Activated T-helper 1 cell treated with anti-CD3 and anti-CD28 coated beads, Interleukin-2, amount 50 U/mL, for 16 hours (primary cell): ENCODE measurements around the gene NMNAT1.
"Not testable (repeated sequence)": the region's sequence is repeated elsewhere in the genome, so short reads cannot be mapped to it uniquely, and the experiment has no call there.

ENCODE experiments used
- DNase-seq, 2 donors: peaks; one replicate each; pipeline ENCODE4 v3.0.0-alpha.2; 2020; ENCODE audit warnings: low read depth in 1 of 2, low spot score in 1 of 2

NMNAT1 gene

DNA sequence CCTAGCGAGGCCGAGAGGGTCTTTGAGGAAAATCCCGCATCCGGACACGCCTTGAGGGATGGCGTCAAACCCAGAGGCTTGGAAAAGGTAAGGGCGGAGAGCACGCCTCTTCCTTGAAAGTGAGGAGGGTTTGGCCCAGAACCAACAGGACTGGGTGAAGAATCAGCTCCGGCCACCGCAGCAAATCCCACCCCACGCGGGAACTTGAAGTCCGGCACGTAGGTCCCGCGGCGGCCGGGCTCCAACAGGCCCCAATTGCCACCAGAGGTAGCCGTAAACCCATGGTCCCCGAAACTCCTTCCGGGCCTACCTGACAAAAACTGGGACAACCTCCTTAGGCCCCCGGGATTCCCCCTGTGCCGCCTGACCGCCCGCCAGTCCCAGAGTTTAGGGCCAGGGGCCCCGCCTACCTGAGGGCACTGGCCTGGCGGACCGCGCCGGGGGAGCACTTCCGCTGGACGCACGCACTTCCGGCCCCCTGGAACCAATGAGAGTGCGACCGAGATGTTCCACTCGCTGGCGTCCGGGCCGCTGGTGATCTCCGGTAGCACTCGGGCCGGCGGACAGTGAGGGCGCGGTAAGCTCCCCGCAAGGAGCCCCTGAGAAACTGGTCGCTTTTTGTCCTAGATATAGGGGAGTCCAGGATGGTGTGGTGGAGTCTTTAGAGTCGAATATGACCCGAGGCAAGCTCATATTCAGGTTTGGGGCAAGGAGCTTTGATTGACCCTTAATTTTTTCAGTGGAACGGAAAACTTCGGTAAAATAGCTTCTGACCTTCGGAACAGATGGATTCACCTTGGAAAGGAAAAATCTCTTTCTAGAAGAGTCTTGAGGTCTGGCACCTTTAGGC, at the start of gene NMNAT1, which contains the start of gene LZIC:
NMNAT1 (plus strand) TSS at position 537 of the 850 bp plus-strand sequence. CDS start 28,599 bp downstream, outside the sequence.
LZIC (minus strand) TSS at position 453 of the 850 bp plus-strand sequence. CDS start 6,772 bp downstream, outside the sequence.
- DNase-seq, result peak; percentile 79 to 84

DNA sequence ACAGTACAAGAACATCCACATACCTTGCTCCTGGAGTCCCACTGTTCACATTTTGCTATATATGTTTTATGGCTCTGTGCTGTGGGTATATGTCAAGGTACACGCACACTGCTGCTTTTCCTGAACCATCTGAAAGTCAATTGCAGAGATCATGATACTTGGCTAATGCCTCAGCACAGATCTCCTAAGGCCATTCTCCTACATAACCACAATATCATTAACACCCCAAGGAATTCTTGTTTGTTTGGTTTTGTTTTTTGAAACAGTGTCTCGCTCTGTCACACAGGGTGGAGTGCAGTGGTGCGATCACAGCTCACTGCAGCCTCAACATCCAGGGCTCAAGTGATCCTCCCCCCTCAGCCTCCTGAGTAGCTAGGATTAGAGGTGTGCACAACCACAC, 49.2 kb upstream of the NMNAT1 start:
- DNase-seq, result no peak

GRCh38 chr1:9900142-9901043, 42.9 kb upstream of the NMNAT1 start:
- no peak for DNase-seq

DNA sequence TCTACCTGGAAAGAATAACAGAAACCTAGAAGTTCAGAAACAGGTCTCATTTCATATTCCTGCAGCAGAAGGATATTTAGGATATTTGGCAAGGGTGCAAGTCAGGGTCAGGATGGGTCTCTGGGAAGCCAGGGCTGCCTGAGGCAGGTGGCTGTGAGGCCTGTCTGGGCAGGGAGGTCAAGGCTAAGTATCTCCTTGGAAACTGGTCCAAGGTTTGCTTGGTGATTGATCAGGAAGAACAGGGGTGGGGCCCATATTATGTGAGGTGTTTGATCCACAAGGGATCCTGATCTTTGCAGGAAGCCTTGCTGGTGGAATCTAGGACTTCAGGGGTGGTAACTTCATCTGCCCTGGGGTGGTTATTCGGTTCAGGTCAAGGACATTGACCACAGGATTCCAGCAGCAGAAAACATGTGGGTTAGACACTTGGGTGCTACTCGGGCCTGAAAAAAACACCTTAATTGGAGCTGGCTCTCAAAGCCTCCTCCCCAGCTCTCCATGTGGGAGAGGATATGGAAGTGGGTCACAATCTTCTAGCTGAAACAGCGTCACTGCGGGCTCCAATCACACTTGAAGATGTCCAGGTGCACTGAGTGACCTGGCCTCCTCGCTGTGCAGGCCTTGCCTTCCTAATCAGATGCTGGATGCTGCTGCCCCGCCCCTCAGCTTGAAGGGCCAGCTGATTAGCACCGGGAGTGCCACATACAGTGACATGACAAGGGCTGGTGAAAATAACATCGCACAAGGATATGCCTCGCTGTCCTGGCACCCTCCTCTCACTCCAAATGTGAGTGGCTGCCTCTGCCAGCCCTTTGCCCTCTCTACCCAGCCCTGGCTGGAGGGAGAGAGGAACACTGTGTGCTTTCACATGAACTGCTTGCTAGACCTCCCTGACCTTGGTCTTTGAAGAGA, 41.9 kb upstream of the NMNAT1 start:
- DNase-seq, result no peak

GRCh38 chr1:9902060-9902452, 41.2 kb upstream of the NMNAT1 start:
- DNase-seq, result no peak

DNA sequence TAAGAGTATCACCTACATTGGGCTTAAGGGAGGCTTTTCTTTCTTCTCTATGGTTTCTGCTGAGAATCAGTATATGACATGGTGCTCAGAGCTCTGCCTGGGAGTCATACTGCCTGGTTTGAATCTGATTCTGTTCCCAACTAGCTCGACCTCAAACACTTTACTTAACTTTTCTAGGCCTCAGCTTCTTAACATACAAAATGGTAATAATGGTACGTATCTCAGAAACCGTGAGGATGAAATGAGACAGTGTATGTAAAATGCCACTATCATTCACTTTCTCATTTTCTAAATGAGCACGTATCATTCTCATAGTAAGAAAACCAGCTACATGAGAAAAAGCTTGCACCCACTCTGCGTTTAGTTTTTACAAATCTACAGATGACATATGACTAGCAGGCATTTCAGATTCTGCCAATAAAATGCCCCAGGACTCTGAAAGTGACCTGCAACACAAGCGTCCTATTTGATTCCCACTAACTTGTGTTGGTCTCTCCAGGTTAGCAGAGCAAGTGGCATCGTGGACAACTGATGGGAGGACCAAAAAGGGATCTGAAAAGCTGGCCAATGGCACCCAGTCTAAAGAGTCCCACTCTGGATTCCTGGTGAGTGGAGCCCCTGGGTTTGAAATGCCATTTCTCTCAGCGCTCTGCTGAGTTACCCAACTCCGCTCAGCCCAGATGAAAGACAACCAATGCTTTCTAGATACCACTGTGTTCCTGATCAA, 39.3 kb upstream of the NMNAT1 start:
- no peak for DNase-seq

DNA sequence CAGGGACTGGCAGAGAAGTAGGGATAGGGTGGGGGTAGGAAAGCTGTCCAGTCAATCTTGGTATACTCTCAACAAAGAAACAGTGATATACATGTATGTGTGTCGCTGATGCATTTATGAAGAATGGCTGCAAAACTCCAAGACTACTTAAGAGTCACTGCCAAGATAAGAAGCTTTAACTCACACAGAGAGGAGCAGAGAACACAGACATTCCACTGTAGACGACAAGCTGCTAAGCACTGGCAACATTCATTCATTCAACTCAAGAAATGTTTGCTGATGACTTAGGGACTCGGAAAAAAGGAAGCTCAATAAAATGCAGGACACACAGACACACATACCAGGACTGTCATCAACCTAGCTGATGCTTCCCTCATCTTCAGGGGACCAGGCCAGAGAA, 38.7 kb upstream of the NMNAT1 start:
- no peak for DNase-seq

DNA sequence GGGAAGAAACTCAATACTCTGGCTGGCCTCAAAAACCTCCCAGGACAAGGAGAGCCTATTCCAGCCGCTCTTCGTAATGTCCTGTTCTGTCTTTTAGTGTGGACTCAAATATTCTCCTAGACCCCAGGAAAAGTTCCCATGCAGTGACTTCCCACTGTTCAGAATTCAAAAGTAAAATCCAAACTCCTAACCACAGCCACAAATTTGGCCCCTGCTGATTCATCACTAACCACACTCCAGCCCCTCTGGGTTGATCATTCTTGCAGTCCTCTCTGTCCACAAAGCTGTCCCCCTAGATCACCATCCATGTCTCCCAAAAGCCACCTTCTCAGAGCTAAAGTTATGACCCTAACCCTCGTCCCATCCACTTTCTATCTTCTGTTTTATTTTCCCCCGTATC, 38.3 kb upstream of the NMNAT1 start:
- no peak for DNase-seq

GRCh38 chr1:9906466-9906865, 36.8 kb upstream of the NMNAT1 start:
- no peak for DNase-seq

DNA sequence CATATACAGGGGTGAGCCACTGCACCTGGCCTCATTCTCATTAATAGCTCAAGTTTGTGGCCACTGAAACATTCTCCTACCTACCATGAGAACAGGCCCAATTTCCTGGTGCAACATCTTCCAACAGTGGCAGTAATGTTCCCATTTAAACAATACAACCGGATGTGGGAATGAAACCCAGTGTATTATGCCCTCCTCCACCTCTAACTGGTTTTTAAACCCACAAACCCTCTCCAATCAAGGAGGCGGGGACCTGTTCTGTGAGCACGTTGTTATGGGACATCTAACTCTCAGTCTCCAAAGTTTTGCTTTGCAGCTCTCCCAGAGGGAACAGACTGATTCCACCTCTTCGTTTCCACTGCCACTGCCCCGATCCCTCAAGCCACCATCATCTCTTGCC, 35.8 kb upstream of the NMNAT1 start:
- no peak for DNase-seq

- DNase-seq, result no peak
These were observed 34.4 kb upstream of the NMNAT1 start for GRCh38 chr1:9908871-9909233.

DNA sequence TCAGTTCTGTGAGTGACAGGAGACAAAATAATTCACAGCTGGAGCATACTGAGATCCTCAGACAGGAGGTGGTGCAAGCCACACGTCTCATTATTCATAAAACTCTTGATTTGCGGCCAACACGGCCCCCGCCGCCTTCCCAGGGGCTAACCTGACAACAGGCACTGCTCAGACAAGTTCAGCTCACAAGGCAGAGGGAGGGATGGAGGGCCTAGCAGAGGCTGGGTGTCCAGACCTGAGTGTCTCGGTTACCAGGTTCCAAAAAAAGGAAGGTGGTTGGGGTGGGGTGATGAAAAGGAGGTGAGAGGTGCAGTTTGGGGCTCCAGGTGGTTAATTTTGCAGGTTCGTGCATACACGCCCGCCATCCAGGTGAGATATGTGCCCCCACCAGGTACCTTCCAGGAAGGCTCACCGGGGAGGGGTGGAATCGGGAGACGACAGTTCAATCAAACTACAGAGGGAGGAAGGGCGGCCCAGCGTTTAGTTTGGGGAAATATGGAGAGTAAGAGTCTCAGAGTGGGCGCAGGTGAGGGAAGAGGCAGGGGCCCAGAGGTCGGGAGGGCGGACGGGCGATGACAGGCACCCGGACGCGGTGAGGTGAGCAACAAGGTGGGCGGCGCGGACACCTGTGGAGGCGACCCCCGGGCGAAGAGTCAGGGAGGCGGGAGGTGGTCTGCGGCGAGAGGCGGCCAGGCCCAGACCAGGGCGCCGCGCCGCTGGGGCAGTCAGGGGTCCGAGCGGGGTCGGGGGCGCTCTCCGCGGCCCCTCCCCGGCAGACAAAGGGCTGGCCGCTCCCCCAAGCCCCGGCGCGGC, 33.8 kb upstream of the NMNAT1 start:
- DNase-seq, result peak in 1 of 2 donors; percentile 11

DNA sequence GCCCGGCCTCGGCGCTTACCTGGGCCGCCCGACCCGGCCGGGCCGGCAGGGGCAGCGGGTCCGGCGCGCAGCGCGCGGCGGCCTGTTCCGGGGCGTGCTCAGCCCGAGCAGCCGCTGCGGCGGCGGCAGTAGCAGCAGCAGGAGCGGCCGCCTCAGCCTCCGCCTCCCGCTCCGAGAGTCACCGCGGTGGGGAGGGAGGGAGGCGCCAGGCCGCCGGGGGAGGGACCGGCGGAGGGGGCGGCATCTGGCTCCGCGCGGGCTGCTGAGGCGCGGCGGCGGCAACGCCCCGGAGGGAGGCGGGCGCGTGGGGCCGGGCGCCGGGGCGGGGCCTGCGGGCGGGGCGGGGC, 33.2 kb upstream of the NMNAT1 start, which contains the start of gene CTNNBIP1:
CTNNBIP1 (minus strand) TSS at position 194 of the 347 bp plus-strand sequence. CDS start 38,205 bp downstream, outside the sequence.
- DNase-seq, result no peak

- peak; percentile 100 for DNase-seq
These were observed 32.7 kb upstream of the NMNAT1 start for GRCh38 chr1:9910423-9911178.

- no peak for DNase-seq
These were observed 30.9 kb upstream of the NMNAT1 start for GRCh38 chr1:9912264-9912936.

DNA sequence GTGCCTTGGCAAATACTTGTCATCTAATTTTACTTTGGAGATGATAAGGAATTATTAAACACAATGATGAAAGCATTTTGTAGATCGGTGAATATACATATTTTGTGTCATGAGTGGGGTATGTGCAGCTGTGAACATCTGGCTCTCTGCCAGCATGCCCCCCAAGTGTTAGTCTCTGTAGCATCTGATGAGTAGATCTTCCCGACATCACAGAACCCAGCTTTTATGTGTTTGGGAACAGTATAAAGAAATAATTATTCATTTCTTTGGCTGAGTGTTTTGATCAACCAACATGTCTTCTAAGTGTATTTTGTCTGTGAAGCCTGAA, 28.7 kb upstream of the NMNAT1 start:
- no peak for DNase-seq

GRCh38 chr1:9916452-9916851, 26.8 kb upstream of the NMNAT1 start:
- DNase-seq, result no peak

DNA sequence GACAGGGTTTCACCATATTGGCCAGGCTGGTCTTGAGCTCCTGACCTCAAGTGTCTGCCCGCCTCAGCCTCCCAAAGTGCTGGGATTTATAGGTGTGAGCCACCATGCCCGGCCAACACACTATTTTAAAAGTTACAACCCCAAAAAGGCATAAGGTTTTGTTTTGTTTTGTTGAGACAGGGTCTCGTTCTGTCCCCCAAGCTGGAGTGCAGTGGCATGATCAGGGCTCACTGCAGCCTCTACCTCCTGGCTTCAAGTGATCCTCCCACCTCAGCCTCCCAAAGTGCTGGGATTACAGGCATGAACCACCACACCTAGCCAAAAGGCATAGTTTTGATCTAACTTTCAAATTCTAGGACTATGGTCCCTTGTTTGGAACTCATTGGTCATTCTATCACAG, 25.8 kb upstream of the NMNAT1 start:
- DNase-seq, result not testable (repeated sequence)
